GM12874 (cell line): Measurements from ENCODE around the gene ZNF423.

Experiments
- TF ChIP-seq, protein P1 (sequence below): IDR thresholded peaks from 2 replicates; pipeline ENCODE4 v1.5.1; 2011; ENCODE audit warnings: low read depth, mild to moderate bottlenecking, control low read depth, low read length, moderate library complexity; ENCODE audit not compliant: insufficient read depth

ZNF423 gene

GRCh38 chr16:49592546-49593423, 263.1 kb downstream of the ZNF423 start:
- TF ChIP-seq, protein P1, sequence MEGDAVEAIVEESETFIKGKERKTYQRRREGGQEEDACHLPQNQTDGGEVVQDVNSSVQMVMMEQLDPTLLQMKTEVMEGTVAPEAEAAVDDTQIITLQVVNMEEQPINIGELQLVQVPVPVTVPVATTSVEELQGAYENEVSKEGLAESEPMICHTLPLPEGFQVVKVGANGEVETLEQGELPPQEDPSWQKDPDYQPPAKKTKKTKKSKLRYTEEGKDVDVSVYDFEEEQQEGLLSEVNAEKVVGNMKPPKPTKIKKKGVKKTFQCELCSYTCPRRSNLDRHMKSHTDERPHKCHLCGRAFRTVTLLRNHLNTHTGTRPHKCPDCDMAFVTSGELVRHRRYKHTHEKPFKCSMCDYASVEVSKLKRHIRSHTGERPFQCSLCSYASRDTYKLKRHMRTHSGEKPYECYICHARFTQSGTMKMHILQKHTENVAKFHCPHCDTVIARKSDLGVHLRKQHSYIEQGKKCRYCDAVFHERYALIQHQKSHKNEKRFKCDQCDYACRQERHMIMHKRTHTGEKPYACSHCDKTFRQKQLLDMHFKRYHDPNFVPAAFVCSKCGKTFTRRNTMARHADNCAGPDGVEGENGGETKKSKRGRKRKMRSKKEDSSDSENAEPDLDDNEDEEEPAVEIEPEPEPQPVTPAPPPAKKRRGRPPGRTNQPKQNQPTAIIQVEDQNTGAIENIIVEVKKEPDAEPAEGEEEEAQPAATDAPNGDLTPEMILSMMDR = peak; percentile 79

- TF ChIP-seq, protein P1 = no peak
These were observed 265.6 kb downstream of the ZNF423 start for GRCh38 chr16:49590166-49590871.

DNA sequence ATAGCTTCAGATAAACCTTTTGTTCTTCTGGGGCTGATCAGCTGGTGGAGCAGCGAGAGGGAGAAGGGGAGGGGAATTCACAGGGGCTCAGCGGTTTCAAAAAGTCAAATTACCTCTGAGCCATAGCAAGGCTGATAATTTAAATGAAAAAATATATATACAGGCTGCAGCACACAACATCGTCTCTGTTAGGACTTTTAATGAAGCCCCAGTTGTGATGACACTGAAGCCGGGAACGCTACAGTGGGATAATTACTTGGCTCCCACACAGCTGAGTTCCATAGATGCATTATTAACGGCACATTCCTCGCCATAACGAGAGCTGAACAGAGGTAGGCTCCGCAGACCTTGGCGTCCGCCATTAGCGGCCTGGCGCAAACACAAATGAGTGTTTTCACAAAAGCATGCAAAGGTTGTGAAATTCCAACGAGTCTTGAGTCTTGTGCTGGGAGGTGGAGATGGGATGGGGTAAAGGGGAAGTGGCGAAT, 266.3 kb downstream of the ZNF423 start:
- TF ChIP-seq, protein P1 = no peak

DNA sequence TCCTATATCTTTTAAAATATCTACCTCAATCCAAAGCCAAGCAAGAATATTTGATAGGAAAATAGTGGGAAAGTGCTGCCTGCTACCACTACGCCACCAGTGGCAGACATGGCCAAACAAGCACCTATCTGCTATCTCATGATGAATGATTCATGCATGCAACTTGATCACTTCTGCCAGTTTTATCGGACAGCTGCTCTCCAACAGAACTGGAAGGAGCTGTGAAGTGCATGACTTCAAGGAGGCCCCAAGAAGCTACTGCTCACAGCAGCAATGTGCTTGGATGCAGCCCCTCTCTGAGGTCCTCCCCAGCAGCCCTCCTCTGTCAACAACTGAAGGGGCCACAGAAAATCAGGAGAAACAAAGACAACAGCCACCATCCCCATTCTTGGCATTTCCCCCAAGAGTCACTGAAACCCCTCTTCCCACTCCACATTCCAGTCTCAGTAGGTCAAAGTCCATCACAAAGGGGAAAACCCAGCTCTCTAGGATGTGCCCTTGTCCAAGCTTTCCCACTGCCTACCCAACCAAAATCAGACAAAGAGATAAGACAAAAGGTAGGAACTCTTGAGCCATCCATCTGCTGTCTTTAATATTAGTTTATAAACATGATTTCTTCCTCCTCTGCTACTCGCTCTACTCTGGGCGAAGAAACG, 267.1 kb downstream of the ZNF423 start:
- TF ChIP-seq, protein P1 = no peak

GRCh38 chr16:49588026-49588425, 267.9 kb downstream of the ZNF423 start:
- TF ChIP-seq, protein P1 = no peak

DNA sequence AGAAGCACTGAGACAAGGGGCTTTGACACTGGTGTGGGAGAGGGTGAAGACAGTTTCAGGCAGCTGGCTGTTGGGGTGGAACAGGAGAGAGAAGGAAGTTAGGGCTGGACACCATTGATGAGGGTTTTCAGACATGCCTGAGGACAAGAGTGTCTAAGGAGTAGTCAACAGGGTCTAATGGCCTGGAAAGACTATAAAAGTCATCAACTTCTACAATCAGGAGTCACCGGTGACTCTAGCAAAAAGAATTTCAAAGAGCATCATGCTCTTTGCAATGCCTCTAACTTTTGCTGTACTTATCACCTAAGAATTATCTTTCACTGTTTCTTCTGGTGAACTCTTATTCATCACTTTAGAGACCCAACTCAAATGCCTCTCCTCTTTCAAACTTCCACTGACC, 268.4 kb downstream of the ZNF423 start:
- TF ChIP-seq, protein P1 = no peak
